DOHH2 (cell line): Measurements from ENCODE around the gene RUNX1.

ENCODE experiments used
- EZH2phosphoT487 ChIP-seq: fragments of 200-600 bp; sonication (generic); IDR thresholded peaks from 2 replicates; pipeline ENCODE4 v1.6.1; 2017; ENCODE audit warnings: borderline replicate concordance, mild to moderate bottlenecking, antibody characterized with exemption, low read length, moderate library complexity, mixed read lengths
- TF ChIP-seq, protein P1 (sequence below): fragments of 200-600 bp; sonication (generic); IDR thresholded peaks from one replicate; pipeline ENCODE4 v1.5.1; 2014; ENCODE audit warnings: antibody characterized with exemption, mild to moderate bottlenecking, low read depth, low read length; ENCODE audit not compliant: poor library complexity, severe bottlenecking

- TF ChIP-seq, protein P1, sequence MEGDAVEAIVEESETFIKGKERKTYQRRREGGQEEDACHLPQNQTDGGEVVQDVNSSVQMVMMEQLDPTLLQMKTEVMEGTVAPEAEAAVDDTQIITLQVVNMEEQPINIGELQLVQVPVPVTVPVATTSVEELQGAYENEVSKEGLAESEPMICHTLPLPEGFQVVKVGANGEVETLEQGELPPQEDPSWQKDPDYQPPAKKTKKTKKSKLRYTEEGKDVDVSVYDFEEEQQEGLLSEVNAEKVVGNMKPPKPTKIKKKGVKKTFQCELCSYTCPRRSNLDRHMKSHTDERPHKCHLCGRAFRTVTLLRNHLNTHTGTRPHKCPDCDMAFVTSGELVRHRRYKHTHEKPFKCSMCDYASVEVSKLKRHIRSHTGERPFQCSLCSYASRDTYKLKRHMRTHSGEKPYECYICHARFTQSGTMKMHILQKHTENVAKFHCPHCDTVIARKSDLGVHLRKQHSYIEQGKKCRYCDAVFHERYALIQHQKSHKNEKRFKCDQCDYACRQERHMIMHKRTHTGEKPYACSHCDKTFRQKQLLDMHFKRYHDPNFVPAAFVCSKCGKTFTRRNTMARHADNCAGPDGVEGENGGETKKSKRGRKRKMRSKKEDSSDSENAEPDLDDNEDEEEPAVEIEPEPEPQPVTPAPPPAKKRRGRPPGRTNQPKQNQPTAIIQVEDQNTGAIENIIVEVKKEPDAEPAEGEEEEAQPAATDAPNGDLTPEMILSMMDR = no peak
- TF ChIP-seq EZH2phosphoT487 = peak; percentile 93; the same call in 1 of the 2 replicates
These were observed 183.5 kb downstream of the RUNX1 start for GRCh38 chr21:34865400-34866241.
